Right atrium auricular region (tissue), 2 donors: ENCODE data around the gene DCBLD2. TPM values are rescaled to one million over a fixed set of nuclear protein-coding genes. Genes with fewer than 3 reads are reported as not detected.

Experiments
- DNase-seq: peaks from one replicate; pipeline ENCODE4 v3.0.0-alpha.2; 2019; ENCODE audit warnings: low spot score
- H3K27ac ChIP-seq, 2 donors: fragments of 200-600 bp; sonication (generic); 1 replicate in 1 of 2; 2 replicates in 1 of 2; pipeline ENCODE4 v1.5.1; 2016 to 2019
- H3K27me3 ChIP-seq, 2 donors: fragments of 200-600 bp; sonication (generic); one replicate each; pipeline versions ENCODE4 v1.5.1 to v1.6.0; 2017 to 2019
- H3K36me3 ChIP-seq: fragments of 200-600 bp; sonication (generic); one replicate; pipeline ENCODE4 v1.5.1; 2016
- H3K4me1 ChIP-seq, 2 donors: fragments of 200-600 bp; sonication (generic); one replicate each; pipeline versions ENCODE4 v1.5.1 to v1.6.0; 2017 to 2019
- H3K4me3 ChIP-seq, 2 donors: fragments of 200-600 bp; sonication (generic); 1 replicate in 1 of 2; 2 replicates in 1 of 2; pipeline ENCODE4 v1.5.1; 2017 to 2019; ENCODE audit warnings: mild to moderate bottlenecking in 1 of 2, moderate library complexity in 1 of 2
- H3K9me3 ChIP-seq, 2 donors: fragments of 200-600 bp; sonication (generic); one replicate each; pipeline ENCODE4 v1.5.1; 2019
- CTCF ChIP-seq, 2 donors: fragments of 200-600 bp; sonication (generic); IDR thresholded peaks; one replicate each; pipeline ENCODE4 v1.5.1; 2019; ENCODE audit warnings: antibody characterized with exemption in 2 of 2
- total RNA-seq, 2 donors: library from RNA; depleted of rRNA; stranded (reverse); fragments of >200 nt; gene quantifications; one replicate each; pipeline ENCODE4 v1.1.0, GENCODE V29; 2016

The DCBLD2 gene
- total RNA-seq, 2 donors from 2014 or later = 34.3 to 55.8 TPM

- peaks cover 50% of the 10 kb centered on the region for H3K36me3 ChIP-seq
- no peaks in the 10 kb centered on the region for H3K27me3 ChIP-seq
- H3K4me3 ChIP-seq = no peak overlapping the region
- no peak overlapping the region for H3K27ac ChIP-seq
- no peak for TF ChIP-seq CTCF (IDR thresholded peaks at IDR 0.05)
- no peaks in the 10 kb centered on the region for H3K4me1 ChIP-seq
- no peaks in the 10 kb centered on the region for H3K9me3 ChIP-seq
- no peak for DNase-seq
Observed at GRCh38 chr3:98808071-98808470, 93.4 kb downstream of the DCBLD2 start.

GRCh38 chr3:98807561-98807960 is 93.9 kb downstream of the DCBLD2 start:
- Histone ChIP-seq H3K27ac (no peak overlapping the region), H3K27me3 (no peaks in the 10 kb centered on the region), H3K9me3 (no peaks in the 10 kb centered on the region), H3K4me3 (no peak overlapping the region), H3K4me1 (no peaks in the 10 kb centered on the region), H3K36me3 (peaks cover 48% of the 10 kb centered on the region)
- DNase-seq = no peak
- no peak for TF ChIP-seq CTCF (IDR thresholded peaks at IDR 0.05)

- no peak for TF ChIP-seq CTCF (IDR thresholded peaks at IDR 0.05)
- H3K36me3 ChIP-seq = peaks cover 48% of the 10 kb centered on the region
- H3K27ac ChIP-seq = no peak overlapping the region
- no peak overlapping the region for H3K4me3 ChIP-seq
- no peaks in the 10 kb centered on the region for H3K9me3 ChIP-seq
- no peaks in the 10 kb centered on the region for H3K4me1 ChIP-seq
- DNase-seq = no peak
- H3K27me3 ChIP-seq = no peaks in the 10 kb centered on the region
Observed at GRCh38 chr3:98807011-98807410, 94.5 kb downstream of the DCBLD2 start.

- Histone ChIP-seq H3K4me1 (no peaks in the 10 kb centered on the region), H3K27me3 (no peaks in the 10 kb centered on the region), H3K4me3 (no peak overlapping the region), H3K27ac (no peak overlapping the region), H3K9me3 (no peaks in the 10 kb centered on the region), H3K36me3 (peaks cover 48% of the 10 kb centered on the region)
- DNase-seq = no peak
- no peak for TF ChIP-seq CTCF (IDR thresholded peaks at IDR 0.05)
Observed at GRCh38 chr3:98806521-98806920, 95.0 kb downstream of the DCBLD2 start.

- TF ChIP-seq CTCF (IDR thresholded peaks at IDR 0.05) = no peak
- Histone ChIP-seq H3K4me1 (no peaks in the 10 kb centered on the region), H3K27me3 (no peaks in the 10 kb centered on the region), H3K9me3 (no peaks in the 10 kb centered on the region), H3K4me3 (no peak overlapping the region), H3K27ac (no peak overlapping the region), H3K36me3 (peaks cover 48% of the 10 kb centered on the region)
- DNase-seq = no peak
Observed at GRCh38 chr3:98805571-98805970, 95.9 kb downstream of the DCBLD2 start.

GRCh38 chr3:98801043-98801747 is 100.3 kb downstream of the DCBLD2 start:
- TF ChIP-seq CTCF (IDR thresholded peaks at IDR 0.05) = peak in 1 of 2 donors; percentile 11
- DNase-seq = no peak
- Histone ChIP-seq H3K27me3 (no peaks in the 10 kb centered on the region), H3K4me1 (no peaks in the 10 kb centered on the region), H3K9me3 (no peaks in the 10 kb centered on the region), H3K4me3 (no peak overlapping the region), H3K27ac (no peak overlapping the region), H3K36me3 (peaks cover 24% of the 10 kb centered on the region)
